ENCODE measurements around the gene RHBDF1.

DNA sequence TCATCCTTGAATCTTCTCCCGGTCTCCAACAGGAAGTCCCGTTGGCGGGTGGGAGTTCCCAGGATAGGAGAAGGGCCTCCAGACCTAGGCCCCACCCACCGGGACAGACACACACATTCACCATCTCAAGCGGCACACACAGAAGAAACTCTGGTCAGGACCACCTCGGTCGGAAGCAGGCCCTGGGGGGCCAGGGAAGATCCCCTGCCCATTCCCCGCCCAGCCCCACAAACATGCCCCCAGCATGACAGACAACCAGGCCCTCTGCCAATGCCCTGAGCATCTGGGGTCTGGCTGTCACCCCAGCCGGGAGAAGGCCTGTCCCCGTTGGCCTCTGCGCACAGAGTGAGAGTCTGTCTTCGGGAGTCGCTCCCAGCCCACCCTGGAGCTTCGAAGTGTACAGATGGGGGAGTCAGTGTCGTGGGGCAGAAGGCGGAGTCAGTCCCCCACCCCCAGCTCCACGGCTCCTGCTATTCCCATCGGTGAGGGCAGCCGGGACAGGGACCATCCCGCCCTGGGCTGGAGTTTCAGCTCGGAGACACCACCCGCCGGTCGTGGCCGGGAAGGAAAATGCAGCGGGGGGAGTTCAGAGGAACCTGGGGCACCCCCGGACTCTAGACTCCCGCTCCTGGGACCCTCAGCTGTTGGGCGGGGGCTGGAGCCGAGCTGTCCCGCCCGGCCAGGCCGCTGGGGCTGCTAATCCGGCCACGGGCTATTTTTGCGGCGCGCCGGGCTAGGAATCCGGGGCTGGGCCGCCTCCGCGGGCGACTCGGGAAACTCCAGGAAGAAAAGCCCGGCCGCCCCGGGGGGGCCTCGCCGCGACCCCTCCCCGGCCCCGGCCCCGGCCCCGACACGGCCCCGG lies 660 bp downstream of the RHBDF1 start:
- TF ChIP-seq POLR2A (IDR thresholded peaks at IDR 0.05; ENCODE audit: low read depth, low read length) (no peak), POLR2AphosphoS5 (IDR thresholded peaks at IDR 0.05; ENCODE audit: low read depth, low read length) (no peak), TAF1 (IDR thresholded peaks at IDR 0.05; ENCODE audit: low read depth, low read length) (no peak), SPI1 (IDR thresholded peaks at IDR 0.05; ENCODE audit: low read depth, low read length) (no peak), POU2F2 (IDR thresholded peaks at IDR 0.05; ENCODE audit: low read depth, low read length) (no peak), PAX5 (IDR thresholded peaks at IDR 0.05; ENCODE audit: insufficient read depth, low read length, severe bottlenecking) (no peak)
